Vagina (tissue), 2 donors: Measurements from ENCODE around the gene TPM4. TPM values are rescaled to one million over a fixed set of nuclear protein-coding genes. Genes with fewer than 3 reads are reported as not detected.

Source experiments
- DNase-seq, 2 donors: peaks; one replicate each; pipeline ENCODE4 v3.0.0-alpha.2; 2017; ENCODE audit errors: extremely low spot score in 2 of 2
- H3K27ac ChIP-seq: fragments of 200-600 bp; sonication (generic); one replicate; pipeline ENCODE4 v1.5.1; 2019
- H3K27me3 ChIP-seq: fragments of 200-600 bp; sonication (generic); one replicate; pipeline ENCODE4 v1.5.1; 2019
- H3K36me3 ChIP-seq, 2 donors: fragments of 200-600 bp; sonication (generic); one replicate each; pipeline ENCODE4 v1.5.1; 2017 to 2019
- H3K4me1 ChIP-seq: fragments of 200-600 bp; sonication (generic); one replicate; pipeline ENCODE4 v1.5.1; 2019
- H3K4me3 ChIP-seq, 2 donors: fragments of 200-600 bp; sonication (generic); 1 replicate in 1 of 2; 2 replicates in 1 of 2; pipeline ENCODE4 v1.5.1; 2016 to 2019
- H3K9me3 ChIP-seq: fragments of 200-600 bp; sonication (generic); one replicate; pipeline ENCODE4 v1.5.1; 2019
- POLR2A ChIP-seq, 2 donors: fragments of 450-650 bp; IDR thresholded peaks; one replicate each; pipeline ENCODE4 v1.6.1; 2017; ENCODE audit warnings: antibody characterized with exemption in 2 of 2, mild to moderate bottlenecking in 2 of 2, moderate library complexity in 2 of 2
- POLR2AphosphoS5 ChIP-seq, 2 donors: sonication (generic); formaldehyde crosslinking; IDR thresholded peaks; one replicate each; pipeline ENCODE4 v1.9.0; 2017; ENCODE audit warnings: antibody characterized with exemption in 2 of 2, mild to moderate bottlenecking in 2 of 2, low read depth in 1 of 2; ENCODE audit not compliant: insufficient read depth in 1 of 2
- intact Hi-C: fragments of 100-400 bp; cut with DNase I; formaldehyde crosslinking; loops from one replicate; pipeline ENCODE4 v1.15.1; 2023
- total RNA-seq: library from RNA; depleted of rRNA; stranded (reverse); fragments of >200 nt; gene quantifications from one replicate; pipeline ENCODE4 v1.2.3, GENCODE V29; 2016
- TF ChIP-seq, protein P1 (sequence below), 3 experiments: fragments of 450-650 bp in 2 of 3; fragments of 200-600 bp in 1 of 3; sonication (generic) in 1 of 3; IDR thresholded peaks; one replicate each; pipeline ENCODE4 v1.5.1; 2017 to 2019; ENCODE audit warnings: antibody characterized with exemption in 3 of 3, mild to moderate bottlenecking in 2 of 3, moderate library complexity in 2 of 3

The TPM4 gene
- total RNA-seq, 1 donor from 2014 or later: 409 TPM

DNA sequence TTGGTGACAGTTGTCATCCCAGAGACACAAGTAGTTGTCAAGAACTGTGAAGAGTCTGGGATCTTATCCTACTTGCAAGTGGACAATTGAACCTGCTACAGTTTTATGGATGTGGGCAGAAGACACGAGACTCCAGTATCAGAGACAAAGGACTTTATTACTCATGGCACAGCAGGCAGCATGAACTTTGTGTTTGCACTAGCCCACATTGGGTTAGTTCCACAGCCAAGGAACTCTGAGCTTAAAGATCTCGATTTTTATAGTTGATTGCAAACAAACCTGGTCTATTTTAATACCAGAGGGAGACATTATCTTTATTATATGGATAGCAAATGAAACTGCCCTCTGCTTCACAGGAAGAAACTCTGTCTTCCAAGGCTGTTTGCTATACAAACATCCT, 16.0 kb upstream of the TPM4 start:
- no peak overlapping the region for H3K27ac ChIP-seq
- H3K36me3 ChIP-seq: no peaks in the 10 kb centered on the region
- DNase-seq: no peak
- intact Hi-C loops: no loop called here
- H3K4me3 ChIP-seq: no peak overlapping the region
- TF ChIP-seq POLR2A (IDR thresholded peaks at IDR 0.05): no peak
- TF ChIP-seq, protein P1, sequence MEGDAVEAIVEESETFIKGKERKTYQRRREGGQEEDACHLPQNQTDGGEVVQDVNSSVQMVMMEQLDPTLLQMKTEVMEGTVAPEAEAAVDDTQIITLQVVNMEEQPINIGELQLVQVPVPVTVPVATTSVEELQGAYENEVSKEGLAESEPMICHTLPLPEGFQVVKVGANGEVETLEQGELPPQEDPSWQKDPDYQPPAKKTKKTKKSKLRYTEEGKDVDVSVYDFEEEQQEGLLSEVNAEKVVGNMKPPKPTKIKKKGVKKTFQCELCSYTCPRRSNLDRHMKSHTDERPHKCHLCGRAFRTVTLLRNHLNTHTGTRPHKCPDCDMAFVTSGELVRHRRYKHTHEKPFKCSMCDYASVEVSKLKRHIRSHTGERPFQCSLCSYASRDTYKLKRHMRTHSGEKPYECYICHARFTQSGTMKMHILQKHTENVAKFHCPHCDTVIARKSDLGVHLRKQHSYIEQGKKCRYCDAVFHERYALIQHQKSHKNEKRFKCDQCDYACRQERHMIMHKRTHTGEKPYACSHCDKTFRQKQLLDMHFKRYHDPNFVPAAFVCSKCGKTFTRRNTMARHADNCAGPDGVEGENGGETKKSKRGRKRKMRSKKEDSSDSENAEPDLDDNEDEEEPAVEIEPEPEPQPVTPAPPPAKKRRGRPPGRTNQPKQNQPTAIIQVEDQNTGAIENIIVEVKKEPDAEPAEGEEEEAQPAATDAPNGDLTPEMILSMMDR (IDR thresholded peaks at IDR 0.05): no peak
- no peak for TF ChIP-seq POLR2AphosphoS5 (IDR thresholded peaks at IDR 0.05; ENCODE audit: insufficient read depth in 1 of 2, low read depth in 1 of 2)
- H3K9me3 ChIP-seq: no peaks in the 10 kb centered on the region
- peaks cover 15% of the 10 kb centered on the region for H3K4me1 ChIP-seq
- no peaks in the 10 kb centered on the region for H3K27me3 ChIP-seq

DNA sequence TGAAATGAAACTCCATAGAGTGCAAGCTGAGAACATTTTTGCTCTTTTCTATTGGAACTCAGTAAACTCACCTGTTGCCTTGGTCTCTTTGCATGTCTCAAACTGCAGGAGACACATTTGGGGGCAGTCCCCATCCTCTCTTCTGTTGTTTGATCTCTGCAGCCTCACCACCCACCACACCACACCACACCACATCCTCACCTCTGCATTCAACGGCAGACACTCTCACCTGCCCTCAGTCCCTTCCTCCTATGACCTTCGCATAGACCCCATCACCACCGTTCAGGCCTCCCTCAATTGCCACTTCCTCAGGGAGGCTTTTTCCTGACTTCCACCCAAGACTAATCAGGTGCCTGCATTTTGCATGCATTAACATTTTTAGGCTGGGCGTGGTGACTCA, 14.4 kb upstream of the TPM4 start:
- H3K36me3 ChIP-seq: no peaks in the 10 kb centered on the region
- TF ChIP-seq, protein P1 (IDR thresholded peaks at IDR 0.05): no peak
- TF ChIP-seq POLR2A (IDR thresholded peaks at IDR 0.05): no peak
- no peak for TF ChIP-seq POLR2AphosphoS5 (IDR thresholded peaks at IDR 0.05; ENCODE audit: insufficient read depth in 1 of 2, low read depth in 1 of 2)
- H3K27ac ChIP-seq: no peak overlapping the region
- H3K9me3 ChIP-seq: no peaks in the 10 kb centered on the region
- no peak overlapping the region for H3K4me3 ChIP-seq
- H3K27me3 ChIP-seq: no peaks in the 10 kb centered on the region
- intact Hi-C loops: no loop called here
- peaks cover 23% of the 10 kb centered on the region for H3K4me1 ChIP-seq
- no peak for DNase-seq

DNA sequence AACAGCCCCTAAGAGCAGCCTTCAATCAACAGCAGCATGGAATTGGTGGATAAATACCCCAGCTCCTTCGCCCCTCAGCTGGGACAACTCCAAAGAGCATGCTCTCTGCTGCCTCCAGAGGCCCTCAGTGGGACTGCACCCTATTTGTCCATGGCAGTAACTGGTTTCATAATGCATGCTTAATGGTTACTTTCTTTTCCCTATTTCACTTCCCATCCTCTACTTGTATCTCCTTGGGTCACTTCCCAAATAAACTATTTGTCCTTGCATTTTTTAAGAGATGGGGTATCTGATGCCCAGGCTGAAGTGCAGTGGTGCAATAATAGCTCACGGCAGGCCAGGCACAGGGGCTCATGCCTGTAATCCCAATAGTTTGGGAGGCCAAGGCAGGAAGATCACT, 13.5 kb upstream of the TPM4 start:
- peak overlapping the region; percentile 28 for H3K27ac ChIP-seq
- intact Hi-C loops: no loop called here
- TF ChIP-seq POLR2AphosphoS5 (IDR thresholded peaks at IDR 0.05; ENCODE audit: insufficient read depth in 1 of 2, low read depth in 1 of 2): no peak
- TF ChIP-seq, protein P1 (IDR thresholded peaks at IDR 0.05): peak in 2 of 3 experiments; percentile 33 to 44
- H3K27me3 ChIP-seq: no peaks in the 10 kb centered on the region
- DNase-seq: no peak
- no peaks in the 10 kb centered on the region for H3K9me3 ChIP-seq
- H3K4me3 ChIP-seq: no peak overlapping the region
- H3K36me3 ChIP-seq: no peaks in the 10 kb centered on the region
- peaks cover 30% of the 10 kb centered on the region for H3K4me1 ChIP-seq

DNA sequence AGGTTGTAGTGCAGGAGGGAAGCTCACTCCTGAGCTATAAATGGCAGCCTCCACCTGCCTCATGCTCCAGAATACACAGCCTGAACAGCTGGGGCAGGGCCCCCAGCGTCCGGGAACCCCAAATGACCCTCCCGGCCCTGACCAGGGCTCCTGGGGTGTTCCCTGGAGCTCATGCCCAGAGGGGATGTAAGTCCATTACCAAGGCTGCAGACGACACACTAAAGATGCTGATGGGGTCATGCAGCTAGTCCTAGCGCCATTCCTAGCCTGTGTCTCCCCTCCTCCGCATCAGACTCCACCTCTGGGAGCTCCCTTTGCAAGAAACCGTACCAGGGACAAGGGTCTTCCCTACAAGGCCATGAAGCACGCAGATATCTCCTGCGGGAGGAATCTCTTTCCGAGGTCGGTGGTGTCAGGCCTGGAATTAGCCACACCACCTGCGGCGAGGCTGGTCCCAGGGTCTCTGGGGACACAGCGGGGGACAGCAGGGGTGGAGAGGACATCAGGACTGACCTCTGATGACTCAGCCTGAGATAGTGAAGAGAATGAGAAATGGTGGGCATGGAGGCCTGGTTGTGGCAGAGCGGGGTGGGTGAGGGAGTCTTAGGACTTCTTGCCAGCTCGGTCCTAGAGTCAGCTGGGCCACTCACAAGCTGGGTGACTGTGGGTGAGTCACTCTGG, 11.9 kb upstream of the TPM4 start:
- peaks cover 32% of the 10 kb centered on the region for H3K4me1 ChIP-seq
- peak overlapping the region; percentile 89 for H3K27ac ChIP-seq
- no peak for DNase-seq
- H3K36me3 ChIP-seq: no peaks in the 10 kb centered on the region
- H3K27me3 ChIP-seq: no peaks in the 10 kb centered on the region
- no peaks in the 10 kb centered on the region for H3K9me3 ChIP-seq
- intact Hi-C loops: no loop called here
- TF ChIP-seq, protein P1 (IDR thresholded peaks at IDR 0.05): no peak
- TF ChIP-seq POLR2AphosphoS5 (IDR thresholded peaks at IDR 0.05; ENCODE audit: insufficient read depth in 1 of 2, low read depth in 1 of 2) (no peak), POLR2A (IDR thresholded peaks at IDR 0.05) (no peak)
- no peak overlapping the region for H3K4me3 ChIP-seq

DNA sequence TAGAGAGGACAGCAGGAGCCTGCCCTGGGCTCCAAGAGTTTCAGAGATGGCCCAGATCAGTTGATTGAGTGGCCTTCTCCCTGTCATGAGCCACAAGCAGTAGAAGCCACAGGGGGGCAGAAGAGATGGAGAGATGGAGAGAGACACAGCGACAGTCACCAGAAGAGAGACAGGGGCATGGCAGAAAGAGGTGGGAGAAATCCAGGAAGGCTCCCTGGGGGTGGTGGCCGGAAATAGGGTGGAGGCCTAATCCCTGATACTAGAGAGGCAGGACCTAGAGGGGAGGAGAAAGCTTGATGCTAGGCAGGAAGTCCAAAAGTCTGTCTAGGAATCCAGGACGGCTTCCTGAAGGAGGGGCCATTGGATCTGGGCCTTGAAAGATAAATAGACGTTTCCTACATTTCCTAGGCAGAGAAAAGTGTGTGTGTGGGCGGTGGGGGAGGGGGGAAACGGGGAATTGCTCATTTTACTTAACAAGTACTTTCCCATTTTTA, 9.6 kb upstream of the TPM4 start:
- intact Hi-C loops: no loop called here
- TF ChIP-seq, protein P1 (IDR thresholded peaks at IDR 0.05): peak in 1 of 3 experiments; percentile 34
- no peak for TF ChIP-seq POLR2AphosphoS5 (IDR thresholded peaks at IDR 0.05; ENCODE audit: insufficient read depth in 1 of 2, low read depth in 1 of 2)
- Histone ChIP-seq H3K4me1 (peaks cover 55% of the 10 kb centered on the region), H3K36me3 (no peaks in the 10 kb centered on the region), H3K27me3 (no peaks in the 10 kb centered on the region), H3K27ac (peak overlapping the region; percentile 89), H3K4me3 (peak overlapping the region in 1 of 2 donors; percentile 69), H3K9me3 (no peaks in the 10 kb centered on the region)
- DNase-seq: no peak
